ENCODE measurements around the gene APP.
"Not testable (repeated sequence)": the region's sequence is repeated elsewhere in the genome, so short reads cannot be mapped to it uniquely, and the experiment has no call there.

APP gene

DNA sequence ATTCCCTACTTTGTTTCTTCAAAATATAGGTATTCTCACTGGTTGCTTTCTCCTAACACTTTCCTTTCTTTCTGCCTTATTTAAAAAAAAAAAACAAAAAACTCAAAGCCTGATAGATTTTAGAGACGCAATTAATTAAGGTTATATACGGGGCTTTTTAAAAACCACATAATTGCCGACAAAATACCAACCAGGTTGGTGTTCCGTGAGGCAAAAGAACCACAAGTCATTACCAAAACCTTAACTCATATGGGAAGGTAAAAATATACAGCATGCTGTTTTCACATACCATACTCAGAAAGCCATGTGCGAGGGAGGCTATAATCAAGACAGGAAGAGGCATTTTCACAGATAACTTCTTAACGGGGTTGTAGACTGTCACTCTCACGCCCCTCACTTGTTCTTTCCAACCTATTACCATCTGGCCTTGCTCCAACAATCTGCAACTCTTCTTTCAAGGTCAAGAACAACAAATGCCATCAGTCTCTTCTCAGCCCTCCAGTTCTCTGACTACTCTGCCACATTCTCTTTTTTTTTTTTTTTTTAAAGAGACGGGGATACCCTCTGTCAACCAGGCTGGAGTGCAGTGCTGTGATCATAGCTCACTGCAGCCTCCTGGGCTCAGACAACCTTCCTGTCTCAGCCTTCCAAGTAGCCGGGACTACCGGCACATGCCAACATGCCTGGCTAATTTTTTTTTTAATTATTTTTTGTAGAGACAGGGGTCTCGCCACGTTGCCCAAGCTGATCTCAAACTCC lies 102.6 kb downstream of the APP start:
- no peak for DNase-seq (ENCODE audit: low spot score)

DNA sequence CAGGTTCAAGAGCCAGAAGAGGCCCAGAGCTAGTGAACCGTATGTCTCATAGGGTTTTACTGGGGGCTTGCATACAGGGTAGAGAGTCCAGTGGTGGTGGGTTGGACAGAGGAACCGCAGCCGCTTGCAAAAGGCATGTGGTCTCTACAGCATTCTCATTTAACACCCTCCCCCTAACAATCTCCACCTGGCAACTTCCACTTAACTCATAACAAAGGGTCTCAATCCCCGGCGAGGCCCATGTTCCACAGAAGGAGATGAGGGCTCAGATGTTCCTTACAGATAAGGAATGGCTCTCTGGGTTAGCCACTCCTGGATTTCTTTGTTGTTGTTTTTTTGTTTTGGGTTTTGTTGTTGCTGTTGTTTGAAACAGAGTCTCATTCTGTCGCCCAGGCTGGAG lies 106.1 kb downstream of the APP start:
- DNase-seq (ENCODE audit: low spot score) = no peak

DNA sequence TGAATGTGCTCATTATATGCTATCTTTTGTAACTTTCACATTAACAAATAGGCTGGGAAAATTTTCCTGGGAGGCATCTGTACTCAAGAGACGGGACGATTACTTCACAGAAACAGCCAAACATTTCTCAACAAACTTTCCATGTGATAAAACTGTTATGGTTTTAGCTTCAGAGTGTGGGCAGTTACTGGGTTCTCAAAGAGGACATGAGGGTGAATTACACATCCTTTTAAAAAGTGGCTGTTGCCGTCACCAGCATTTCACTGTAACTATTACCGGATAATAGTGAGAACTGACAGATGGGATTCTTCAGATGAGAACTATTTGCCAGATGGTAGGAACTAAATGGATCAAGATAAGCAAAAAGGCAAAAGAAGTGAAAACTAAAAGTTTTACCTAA lies 109.1 kb downstream of the APP start:
- DNase-seq (ENCODE audit: low spot score) = no peak

DNA sequence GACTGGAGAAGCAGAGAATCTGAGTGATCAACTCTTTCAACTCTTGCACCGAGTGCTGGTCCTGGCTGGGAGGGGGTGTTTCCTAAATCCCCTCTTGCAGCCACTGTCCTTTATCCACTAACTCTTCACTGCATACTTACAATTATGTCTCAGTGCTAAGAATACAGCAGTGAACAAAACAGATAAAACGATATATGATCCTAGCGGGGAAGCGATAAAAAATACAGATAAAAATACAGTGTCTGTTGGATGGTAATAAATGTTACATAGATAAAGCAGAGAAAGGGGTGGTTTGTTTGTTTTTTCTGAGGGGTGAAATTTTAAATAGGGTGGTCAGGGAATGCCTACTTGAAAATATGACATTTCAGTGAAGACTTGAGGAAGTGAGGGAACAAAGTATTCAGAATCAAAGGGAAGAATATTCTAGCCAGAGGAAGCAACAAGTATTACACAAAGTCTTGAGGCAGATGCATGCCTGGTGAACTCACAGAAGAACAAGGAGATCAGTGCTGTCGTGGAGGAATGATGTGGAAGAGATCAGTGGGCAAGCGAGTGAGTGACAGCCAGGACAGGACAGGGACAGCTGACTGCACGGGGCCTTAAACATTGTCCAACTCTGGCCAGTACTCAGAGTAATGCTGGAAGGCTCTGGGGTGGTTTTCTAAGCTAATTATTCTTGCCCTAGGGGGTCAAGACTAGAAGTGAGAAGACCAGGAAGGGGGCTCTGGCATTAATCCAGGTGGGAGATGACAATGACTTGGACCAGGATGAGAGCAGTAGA lies 110.0 kb downstream of the APP start:
- DNase-seq (ENCODE audit: low spot score) = no peak

DNA sequence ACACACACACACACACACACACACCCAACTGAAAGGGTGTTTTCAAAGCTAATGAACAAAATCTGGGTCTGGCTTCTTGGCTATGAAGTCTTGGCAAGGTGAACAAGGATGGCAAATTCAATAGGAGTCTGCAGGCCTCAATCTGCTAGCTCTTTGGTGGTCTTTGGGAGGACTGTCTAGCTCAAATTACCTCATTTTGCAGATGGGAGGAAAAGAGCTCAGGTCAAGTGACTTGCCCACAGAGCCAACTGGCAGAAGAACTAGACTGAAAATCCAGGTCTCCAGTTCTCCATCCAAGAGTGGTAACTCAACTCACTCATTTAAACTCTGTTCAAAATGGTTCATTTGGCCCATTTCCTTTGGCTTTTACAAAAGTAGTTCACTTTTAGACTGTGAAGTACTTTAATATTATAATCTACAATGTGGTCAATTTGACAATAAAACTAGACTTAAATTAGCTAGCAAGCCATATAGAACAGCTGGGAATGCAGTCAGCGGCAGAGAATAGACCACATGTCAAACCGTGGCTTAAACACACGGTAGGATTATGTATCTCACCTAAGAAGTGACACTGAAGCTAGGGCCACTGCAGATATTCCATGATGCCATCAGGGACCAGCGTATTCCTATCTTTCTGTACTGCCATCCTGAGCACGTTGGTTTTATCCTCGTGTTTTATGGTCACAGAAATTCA lies 112.9 kb downstream of the APP start:
- no peak for DNase-seq (ENCODE audit: low spot score)

DNA sequence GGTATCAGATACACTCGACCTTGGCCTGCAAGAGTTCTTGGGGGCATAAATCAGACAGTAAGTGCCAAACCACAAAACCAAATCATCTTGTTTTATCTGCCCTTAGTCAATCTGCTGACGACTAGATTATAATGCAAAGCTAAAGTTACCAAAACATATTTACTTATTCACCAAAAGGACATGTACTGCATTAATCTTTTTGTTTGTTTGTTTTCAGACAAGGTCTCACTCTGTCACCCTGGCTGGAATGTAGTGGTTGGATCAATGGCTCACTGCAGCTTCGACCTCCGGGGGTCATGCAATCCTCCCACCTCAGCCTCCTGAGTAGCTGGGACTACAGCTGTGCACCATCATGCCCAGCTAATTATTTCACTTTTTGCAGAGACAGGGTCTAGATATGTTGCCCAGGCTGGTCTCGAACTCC lies 114.7 kb downstream of the APP start:
- DNase-seq (ENCODE audit: low spot score) = no peak

DNA sequence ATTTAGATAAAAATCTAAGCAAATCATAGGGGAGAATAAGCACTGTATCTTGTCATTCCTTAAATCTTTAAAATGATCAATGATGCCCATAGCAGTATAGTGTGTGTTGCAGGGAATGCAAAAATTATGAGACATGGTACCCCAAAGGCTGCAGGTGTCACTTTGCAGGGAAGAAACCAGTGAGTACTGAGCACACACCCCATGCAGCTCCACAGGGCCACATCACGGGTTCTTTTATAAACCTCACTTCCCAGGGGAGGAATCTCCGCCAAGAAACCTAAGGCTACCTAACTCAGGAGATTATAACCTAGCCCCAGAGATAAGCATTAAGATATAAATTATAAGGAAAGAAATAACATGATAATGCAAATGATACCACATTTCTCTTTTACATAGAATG lies 115.6 kb downstream of the APP start:
- DNase-seq (ENCODE audit: low spot score) = no peak

DNA sequence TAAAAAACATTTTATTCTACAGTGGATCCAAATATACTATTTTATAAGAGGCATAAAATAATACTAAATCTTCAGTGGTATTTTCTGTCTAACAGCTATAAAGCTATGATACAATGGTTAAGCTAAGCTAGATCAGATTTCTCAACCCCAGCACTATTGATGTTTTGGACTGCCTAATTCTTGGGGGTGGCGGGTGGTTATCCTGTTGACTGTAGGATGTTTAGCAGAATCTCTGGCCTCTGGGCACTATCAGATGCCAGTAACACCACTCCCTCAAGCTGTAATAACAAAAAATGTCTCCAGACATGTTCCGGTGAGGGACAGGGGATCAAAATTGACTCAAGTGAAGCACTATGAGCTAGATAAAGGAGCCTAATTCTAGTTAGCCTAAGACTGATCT lies 118.5 kb downstream of the APP start:
- no peak for DNase-seq (ENCODE audit: low spot score)

DNA sequence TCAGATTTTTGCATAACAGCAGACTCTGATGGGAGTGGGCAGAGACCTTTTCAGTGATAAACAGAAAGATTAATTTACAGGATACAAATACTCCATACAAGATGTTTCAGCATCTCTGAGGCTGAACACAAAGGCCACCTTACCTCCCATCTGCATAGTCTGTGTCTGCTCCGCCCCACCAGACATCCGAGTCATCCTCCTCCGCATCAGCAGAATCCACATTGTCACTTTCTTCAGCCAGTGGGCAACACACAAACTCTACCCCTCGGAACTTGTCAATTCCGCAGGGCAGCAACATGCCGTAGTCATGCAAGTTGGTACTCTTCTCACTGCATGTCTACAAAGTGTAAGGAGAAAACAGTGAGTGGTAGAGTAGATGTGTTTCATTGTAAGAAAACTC lies 119.7 kb downstream of the APP start:
- no peak for DNase-seq (ENCODE audit: low spot score)

DNA sequence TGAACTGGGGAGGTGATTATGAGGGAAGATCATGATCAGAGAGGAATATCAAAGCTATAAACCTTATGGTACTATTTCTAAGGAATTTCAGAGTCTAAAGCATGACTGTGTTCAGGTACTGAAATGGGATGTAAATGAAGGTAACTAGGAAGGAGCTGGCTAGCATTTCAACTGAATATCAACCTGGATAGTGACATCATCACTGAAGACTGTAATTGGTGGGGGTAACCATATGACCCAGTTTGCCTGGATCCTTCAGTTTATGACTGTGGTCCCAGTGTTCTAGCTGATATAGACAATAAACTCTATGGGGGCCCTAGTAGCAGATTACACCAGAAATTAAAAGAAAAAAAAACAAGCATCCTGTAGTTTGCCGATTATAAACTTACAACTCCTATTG lies 120.8 kb downstream of the APP start:
- DNase-seq (ENCODE audit: low spot score) = no peak

DNA sequence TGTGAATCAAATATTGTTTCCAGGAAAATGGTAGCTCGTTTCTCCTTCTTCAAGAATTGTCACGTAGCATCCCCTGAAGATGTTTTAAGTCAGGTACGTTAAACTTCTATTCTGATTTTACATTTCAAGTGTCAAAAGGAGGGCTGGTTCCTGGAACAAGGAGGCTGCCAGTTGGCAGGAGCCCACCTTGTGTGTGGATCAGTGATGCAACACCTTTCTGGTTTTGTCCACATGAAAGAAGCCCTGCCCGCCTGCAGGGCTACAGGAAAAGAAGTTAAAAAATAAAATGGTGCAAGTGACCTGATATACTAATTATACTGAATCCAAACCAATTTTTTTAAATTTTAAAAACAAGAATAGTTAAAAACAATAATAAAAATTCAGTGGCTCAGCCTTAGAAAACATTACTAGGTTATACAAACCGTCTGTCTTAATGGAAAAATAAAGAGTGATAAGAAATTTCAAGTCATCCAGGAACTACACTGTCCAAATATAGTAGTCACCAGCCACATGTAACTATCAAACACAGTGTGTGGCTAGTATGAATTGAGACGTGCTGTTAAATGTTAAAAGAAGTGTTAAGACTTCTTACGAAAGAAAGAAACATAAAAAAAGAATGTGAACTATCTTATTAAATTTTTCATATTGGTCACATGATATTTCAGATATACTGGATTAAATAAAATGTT lies 123.1 kb downstream of the APP start:
- no peak for DNase-seq (ENCODE audit: low spot score)

DNA sequence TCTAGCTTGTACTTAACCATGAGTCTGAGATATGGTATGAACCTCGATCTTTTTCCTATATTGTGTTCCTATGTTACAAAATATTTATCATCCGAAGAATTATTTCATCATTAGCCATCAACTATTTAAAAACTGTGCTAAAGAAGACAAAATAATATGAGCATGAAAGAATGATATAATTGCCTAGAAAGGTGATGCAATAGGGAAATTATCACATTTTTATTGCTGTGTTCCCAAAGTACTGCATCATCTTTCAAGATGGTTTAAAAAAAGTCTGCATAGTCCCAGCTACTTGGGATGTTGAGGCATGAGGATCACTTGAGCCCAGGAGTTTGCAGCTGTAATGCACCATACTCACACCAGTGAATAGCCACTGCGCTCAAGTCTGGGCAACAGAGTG lies 126.7 kb downstream of the APP start:
- no peak for DNase-seq (ENCODE audit: low spot score)

DNA sequence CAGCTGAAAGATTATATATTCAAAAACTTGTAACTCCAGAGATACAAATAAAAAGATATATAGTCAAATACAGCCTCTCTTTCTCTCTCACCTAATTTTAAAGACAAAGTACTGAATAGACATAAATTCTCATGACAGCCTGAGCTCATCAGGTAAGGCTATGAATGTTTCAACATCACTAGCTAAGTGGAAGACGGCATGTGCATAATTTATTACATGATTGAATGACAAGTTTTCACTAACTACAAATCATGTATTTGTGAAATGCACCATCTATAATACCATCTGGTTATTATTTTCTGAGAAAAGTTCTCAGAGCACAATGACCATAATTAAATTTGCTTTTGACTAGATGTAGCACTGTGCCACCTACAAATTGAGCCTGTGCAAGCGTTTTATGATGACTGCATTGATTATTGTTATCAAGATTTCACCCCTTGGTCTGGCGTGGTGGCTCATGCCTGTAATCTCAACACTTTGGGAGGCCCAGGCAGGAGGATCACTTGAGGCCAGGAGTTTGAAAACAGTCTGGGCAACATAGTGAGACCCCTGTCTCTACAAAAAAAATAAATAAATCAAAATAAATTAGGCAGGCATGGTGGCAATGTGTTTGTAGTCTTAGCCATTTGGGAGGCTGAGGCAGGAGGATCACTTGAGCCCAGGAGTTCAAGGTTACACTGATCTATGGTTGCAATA lies 128.2 kb downstream of the APP start:
- DNase-seq (ENCODE audit: low spot score) = no peak

DNA sequence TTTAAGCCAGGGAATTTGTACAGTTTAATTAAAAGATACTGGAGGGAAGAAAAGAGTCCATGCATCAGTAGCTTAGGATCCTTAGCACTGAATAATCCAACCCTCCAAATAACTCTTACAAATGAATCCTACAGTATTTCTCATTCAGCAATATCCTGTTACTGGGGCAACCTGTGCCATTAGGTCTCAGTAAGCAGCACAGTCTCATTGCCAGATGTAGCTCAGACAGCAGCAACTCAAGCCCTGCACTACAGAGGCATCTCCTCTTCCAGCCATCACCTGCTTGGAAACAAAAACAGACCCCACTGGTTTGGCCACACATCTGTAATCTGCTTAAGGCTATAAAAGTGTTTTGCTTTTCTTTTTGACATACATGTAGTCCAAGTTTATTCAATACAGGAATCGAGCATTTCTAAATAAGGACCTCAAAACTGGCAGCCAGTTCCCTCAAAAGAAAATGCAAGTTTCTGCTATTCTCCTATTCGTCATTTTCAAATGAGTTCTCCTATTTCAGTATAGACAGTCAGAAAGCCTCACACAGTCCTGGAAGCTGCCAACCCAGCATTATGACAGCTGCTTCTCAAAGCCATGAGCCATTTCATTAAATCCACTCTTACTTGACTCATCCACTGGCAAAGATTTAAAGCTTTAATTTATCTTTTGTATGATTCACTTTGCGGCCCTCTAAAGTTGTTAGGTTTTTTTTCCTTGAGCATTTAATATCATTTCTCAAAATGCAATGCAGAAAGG lies 129.0 kb downstream of the APP start:
- DNase-seq (ENCODE audit: low spot score) = no peak

DNA sequence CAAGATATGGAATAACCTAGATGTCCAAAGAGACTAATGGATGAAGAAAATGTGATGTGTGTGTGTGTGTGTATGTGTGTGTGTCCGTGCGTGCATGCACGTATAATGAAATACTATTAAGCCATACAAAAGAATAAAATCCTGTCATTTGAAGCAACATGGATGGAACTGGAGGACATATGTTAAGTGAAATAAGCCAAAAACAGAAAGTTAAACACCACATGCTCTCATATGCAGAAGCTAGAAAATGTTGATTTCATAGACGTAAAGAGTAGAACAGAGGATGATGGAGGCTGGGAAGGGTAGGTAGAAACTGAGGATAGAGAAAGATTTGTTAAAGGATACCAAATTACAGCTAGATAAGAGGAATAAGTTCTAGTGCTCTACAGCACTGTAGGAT lies 133.7 kb downstream of the APP start:
- DNase-seq (ENCODE audit: low spot score) = no peak

DNA sequence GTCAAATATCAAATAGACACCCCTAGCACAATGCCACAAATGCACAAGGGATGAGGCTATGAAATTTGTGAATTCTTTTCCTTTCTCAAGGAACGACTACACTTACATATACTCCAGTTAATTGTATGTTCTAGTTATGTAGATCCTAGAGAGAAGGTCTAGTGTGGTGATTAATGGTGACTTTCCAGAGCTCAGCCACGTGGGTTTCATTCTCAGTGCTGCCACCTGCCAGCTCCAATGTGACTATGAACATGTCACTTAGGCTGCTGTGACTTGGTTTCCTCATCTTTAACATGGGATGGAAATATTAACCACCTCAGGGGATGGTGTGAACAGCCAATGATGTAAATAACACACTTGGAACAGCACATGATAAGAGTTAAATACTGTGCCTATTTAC lies 138.3 kb downstream of the APP start:
- DNase-seq (ENCODE audit: low spot score) = no peak

DNA sequence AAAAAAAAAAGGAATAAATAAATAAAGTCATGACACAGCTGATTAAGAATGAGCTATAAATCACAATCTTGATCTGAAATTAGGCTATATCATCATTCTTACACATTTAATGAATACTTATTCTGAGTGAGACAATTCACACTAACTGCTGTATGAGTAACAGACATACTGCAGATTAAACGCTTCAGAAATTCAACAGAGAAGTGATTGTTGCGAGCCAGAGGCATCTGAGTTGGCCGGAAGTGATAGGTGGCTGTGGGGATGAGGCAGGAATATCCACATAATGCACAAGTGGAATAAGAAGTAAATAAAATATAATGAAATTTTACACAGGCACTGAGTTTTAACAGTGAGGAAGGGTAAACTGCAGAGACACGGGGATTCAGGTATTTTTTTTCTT lies 142.4 kb downstream of the APP start:
- no peak for DNase-seq (ENCODE audit: low spot score)

DNA sequence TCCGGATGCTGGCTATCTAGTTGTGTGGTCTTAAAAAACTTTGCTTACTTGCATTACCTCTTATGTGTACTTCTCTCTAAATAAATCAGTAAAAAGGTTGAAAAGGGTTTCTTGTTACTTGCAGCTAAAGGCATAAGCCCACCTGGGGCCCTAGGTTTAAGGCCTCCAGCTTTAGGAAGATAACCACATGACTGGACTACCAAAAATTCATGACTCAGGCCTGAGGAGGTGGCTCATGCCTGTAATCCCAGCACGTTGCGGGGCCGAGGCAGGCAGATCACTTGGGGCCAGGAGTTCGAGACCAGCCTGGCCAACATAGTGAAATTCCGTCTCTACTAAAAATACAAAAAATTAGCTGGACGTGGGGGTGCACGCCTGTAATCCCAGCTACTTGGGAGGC lies 142.9 kb downstream of the APP start:
- DNase-seq (ENCODE audit: low spot score) = no peak

DNA sequence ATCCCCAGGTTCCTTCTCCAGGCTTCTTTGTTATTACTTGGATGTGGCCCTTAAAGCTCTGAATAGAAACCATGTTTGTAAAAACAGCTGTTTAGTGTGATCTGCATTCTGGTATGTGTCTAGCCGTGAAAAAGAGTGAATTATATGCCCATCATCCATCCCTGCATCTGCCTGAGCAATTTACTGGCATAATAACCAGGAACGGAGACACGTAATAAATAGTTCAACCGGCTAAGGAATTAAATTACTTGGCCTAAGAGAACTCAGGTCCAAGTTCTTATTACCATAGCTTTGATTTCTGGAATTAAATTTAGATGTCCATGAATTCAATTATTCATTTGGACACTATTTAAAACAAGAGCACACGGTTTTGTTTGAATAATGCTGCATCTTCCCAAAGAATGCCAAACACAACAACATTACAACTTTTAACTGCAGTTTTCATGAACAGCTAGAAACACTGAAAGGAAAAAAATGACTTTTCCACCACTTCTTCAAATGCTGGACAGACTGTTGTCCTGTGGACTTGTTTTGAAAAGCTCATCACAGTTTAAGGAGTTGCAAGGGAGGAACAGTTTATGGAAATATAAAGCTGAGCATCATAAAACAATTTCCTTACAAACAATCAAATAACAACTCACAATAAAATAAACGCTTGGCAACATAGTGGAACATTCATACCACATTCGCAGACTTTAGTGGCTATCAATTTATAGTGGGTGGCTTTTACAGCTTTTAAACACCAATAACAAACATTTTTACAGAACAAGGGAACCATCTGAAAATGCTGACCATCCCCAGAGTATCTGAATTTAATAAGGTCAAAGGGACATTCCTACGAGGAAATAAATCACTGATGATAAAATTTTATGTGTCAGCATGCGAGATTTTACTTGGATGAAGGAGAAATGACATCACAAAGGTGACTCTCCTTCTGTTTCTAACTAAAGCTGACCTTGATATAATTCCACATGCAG lies 144.7 kb downstream of the APP start:
- DNase-seq (ENCODE audit: low spot score) = no peak

DNA sequence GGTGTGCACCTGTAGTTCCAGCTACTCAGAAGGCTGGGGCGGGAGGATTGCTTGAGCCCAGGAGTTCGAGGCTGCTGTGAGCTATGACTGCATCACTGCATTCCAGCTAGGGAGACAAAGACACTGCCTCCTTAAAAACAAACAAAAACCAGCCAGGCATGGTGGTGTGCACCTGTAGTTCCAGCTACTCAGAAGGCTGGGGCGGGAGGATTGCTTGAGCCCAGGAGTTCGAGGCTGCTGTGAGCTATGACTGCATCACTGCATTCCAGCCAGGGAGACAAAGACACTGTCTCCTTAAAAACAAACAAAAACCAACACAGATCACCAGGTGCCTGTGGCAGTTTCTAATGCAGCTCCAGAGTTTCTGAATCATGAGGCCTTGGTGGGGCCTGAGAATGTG lies 147.2 kb downstream of the APP start:
- DNase-seq (ENCODE audit: low spot score) = not testable (repeated sequence)
